Ovary (tissue), 3 donors: Measurements from ENCODE around the gene RNU1-3.
"Not testable (repeated sequence)": the region's sequence is repeated elsewhere in the genome, so short reads cannot be mapped to it uniquely, and the experiment has no call there.

ENCODE experiments used
- CTCF ChIP-seq, 3 donors: fragments of 450-650 bp in 2 of 3; fragments of 200-600 bp in 1 of 3; IDR thresholded peaks; one replicate each; pipeline versions ENCODE4 v1.5.1 to v1.8.0; 2016 to 2022; ENCODE audit warnings: antibody characterized with exemption in 3 of 3, mild to moderate bottlenecking in 1 of 3
- EP300 ChIP-seq: sonication (generic); formaldehyde crosslinking; IDR thresholded peaks from one replicate; pipeline ENCODE4 v1.6.1; 2017; ENCODE audit warnings: antibody characterized with exemption
- donor health status: DM: no; HTN: no; CAD: no.

DNA sequence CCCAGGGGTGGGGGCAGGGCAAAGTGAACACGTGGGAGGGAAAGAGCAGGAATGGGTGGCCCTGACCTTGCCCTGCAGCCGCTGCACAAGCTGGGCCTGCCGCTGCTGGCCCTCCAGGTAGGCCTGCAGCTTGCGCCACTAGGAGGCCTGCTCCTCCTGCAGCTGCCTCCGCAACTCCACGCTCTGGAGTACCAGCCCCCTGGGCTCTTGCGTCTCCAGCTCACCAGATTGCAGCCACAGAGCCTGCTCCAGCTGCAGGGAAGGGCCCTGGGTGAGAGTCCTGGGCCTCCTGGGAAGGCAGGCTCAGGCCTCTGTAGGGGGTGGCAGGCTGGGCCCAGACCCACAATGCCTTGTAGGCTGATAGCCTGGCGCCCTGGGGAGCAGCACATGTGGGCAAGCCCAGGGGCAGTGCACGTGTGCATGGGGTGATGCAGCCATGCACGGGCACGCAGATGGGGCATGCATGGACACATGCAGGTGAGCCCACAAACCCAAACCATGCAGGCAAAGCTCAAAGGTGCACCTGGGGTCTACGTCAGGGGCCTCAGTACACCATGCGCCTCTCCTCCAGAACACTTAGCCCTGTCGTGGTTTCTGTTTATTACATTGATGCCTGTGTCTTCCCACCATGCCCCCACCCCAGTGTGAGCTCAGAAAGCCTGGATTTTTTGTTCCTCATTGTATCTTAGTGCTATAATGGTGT lies 9.6 kb downstream of the RNU1-3 start:
- not testable (repeated sequence) for TF ChIP-seq CTCF (IDR thresholded peaks at IDR 0.05); EP300
